D341Med (cell line): ENCODE data around the gene RANBP10.

ENCODE experiments used
- DNase-seq: peaks from one replicate; pipeline ENCODE4 v3.0.0; 2012; ENCODE audit warnings: low spot score

RANBP10 gene

GRCh38 chr16:67825906-67826305 lies 19.5 kb upstream of the RANBP10 start:
- DNase-seq = no peak

GRCh38 chr16:67825119-67825518 lies 18.8 kb upstream of the RANBP10 start:
- DNase-seq = no peak

GRCh38 chr16:67822511-67822910 lies 16.2 kb upstream of the RANBP10 start:
- no peak for DNase-seq

- no peak for DNase-seq
Measured at GRCh38 chr16:67820608-67821259, 14.4 kb upstream of the RANBP10 start.

GRCh38 chr16:67814567-67814966 lies 8.2 kb upstream of the RANBP10 start:
- DNase-seq = no peak

- no peak for DNase-seq
Measured at GRCh38 chr16:67811899-67812298, 5.5 kb upstream of the RANBP10 start.

GRCh38 chr16:67807148-67807682 lies 855 bp upstream of the RANBP10 start:
- no peak for DNase-seq

GRCh38 chr16:67805718-67806427 lies 487 bp downstream of the RANBP10 start:
- peak; percentile 38 for DNase-seq

- no peak for DNase-seq
Measured at GRCh38 chr16:67804853-67805542, 1.4 kb downstream of the RANBP10 start.

GRCh38 chr16:67803894-67804293 lies 2.5 kb downstream of the RANBP10 start:
- no peak for DNase-seq

- DNase-seq = no peak
Measured at GRCh38 chr16:67801883-67802282, 4.5 kb downstream of the RANBP10 start.

GRCh38 chr16:67801241-67801640 lies 5.1 kb downstream of the RANBP10 start:
- DNase-seq = no peak

- DNase-seq = no peak
Measured at GRCh38 chr16:67800338-67800926, 5.9 kb downstream of the RANBP10 start.

GRCh38 chr16:67796099-67796718 lies 10.2 kb downstream of the RANBP10 start:
- DNase-seq = no peak

- DNase-seq = no peak
Measured at GRCh38 chr16:67790071-67790470, 16.3 kb downstream of the RANBP10 start.

- no peak for DNase-seq
Measured at GRCh38 chr16:67786491-67786890, 19.9 kb downstream of the RANBP10 start.

- DNase-seq = no peak
Measured at GRCh38 chr16:67783353-67783725, 23.0 kb downstream of the RANBP10 start.

- peak; percentile 18 for DNase-seq
Measured at GRCh38 chr16:67782567-67783352, 23.6 kb downstream of the RANBP10 start.

GRCh38 chr16:67781565-67781921 lies 24.8 kb downstream of the RANBP10 start:
- no peak for DNase-seq

GRCh38 chr16:67780847-67781564 lies 25.4 kb downstream of the RANBP10 start:
- DNase-seq = no peak
